C4-2B (cell line): ENCODE measurements around the gene FAM13A.
A peak's percentile ranks its signal among the peaks of the same experiment; 100 is the strongest.

Experiments
- H3K27ac ChIP-seq: fragments of 450-650 bp; 2 replicates; pipeline ENCODE4 v1.5.1; 2017
- ZFX ChIP-seq: fragments of 450-650 bp; IDR thresholded peaks from 2 replicates; pipeline ENCODE4 v1.6.1; 2017
- TF ChIP-seq, protein P1 (sequence below): fragments of 450-650 bp; conservative IDR thresholded peaks from 2 replicates; pipeline ENCODE4 v1.5.1; 2017; ENCODE audit warnings: mild to moderate bottlenecking

The FAM13A gene

DNA sequence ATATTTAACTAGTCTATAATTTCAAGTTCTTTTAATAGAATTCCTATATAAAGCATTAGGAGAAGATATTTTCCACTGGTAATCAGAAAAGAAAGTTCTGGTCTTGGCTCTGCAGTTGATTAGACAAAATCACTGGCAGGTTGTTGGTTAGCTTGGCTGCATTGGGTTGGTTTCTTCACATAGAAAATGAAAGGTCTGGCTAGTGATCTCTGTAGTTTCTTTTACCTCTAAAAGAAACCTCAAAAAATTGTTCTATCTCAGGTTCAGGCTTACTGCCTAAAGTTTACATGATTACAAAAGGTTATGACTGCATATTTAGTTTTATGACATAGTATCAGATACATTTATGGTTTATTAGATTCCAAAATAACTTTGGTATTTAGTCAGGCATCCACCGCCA lies 263.5 kb downstream of the FAM13A start:
- TF ChIP-seq, protein P1, sequence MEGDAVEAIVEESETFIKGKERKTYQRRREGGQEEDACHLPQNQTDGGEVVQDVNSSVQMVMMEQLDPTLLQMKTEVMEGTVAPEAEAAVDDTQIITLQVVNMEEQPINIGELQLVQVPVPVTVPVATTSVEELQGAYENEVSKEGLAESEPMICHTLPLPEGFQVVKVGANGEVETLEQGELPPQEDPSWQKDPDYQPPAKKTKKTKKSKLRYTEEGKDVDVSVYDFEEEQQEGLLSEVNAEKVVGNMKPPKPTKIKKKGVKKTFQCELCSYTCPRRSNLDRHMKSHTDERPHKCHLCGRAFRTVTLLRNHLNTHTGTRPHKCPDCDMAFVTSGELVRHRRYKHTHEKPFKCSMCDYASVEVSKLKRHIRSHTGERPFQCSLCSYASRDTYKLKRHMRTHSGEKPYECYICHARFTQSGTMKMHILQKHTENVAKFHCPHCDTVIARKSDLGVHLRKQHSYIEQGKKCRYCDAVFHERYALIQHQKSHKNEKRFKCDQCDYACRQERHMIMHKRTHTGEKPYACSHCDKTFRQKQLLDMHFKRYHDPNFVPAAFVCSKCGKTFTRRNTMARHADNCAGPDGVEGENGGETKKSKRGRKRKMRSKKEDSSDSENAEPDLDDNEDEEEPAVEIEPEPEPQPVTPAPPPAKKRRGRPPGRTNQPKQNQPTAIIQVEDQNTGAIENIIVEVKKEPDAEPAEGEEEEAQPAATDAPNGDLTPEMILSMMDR: no peak
- H3K27ac ChIP-seq: no peak overlapping the region

DNA sequence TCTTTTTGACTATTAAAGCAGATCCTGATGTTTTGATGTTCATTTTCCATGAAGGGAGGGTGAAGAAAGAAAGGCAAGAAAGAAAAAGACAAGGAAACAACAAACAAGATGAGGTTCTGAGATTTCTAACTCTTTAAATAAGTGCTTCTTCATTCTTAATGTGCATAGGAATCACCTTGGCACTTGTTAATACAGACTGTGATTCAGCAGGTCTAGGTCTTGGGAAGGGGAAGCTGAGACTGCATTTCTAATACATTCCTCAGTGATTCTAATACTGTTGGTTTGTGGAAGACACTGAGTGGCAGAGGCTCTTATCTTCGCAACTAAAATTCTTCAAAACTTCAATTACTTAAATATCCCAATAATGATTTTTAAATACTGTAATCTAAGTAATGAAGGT lies 264.2 kb downstream of the FAM13A start:
- H3K27ac ChIP-seq: no peak overlapping the region
- TF ChIP-seq, protein P1: no peak
- no peak for TF ChIP-seq ZFX

DNA sequence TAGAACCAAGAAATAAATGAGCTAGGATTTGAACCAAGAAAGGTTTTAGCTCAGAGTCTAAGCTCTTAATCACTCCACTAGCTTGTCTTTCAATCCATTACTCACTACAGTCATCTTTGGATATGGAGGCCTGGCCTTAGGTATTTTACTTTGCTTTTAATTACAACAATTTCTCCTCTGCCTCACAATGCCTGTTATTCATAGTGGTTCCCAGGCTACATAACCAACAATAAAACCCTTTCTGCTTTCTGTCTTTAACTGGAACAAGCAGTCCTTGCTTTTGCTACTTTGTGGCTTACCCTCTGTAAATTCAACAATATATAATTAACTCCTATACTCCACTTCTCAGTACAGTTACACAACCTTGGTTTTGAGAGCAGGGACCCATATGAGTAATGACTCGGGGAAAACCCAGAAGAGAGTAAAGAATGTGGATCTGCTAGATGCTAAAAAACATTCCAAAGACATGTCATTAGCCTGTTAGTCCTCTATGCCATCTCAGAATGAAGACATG lies 264.7 kb downstream of the FAM13A start:
- no peak for TF ChIP-seq ZFX
- TF ChIP-seq, protein P1: no peak
- H3K27ac ChIP-seq: no peak overlapping the region

- no peak overlapping the region for H3K27ac ChIP-seq
- TF ChIP-seq ZFX: no peak
- TF ChIP-seq, protein P1: peak; percentile 44
Measured at GRCh38 chr4:88791274-88791673, 265.7 kb downstream of the FAM13A start.

DNA sequence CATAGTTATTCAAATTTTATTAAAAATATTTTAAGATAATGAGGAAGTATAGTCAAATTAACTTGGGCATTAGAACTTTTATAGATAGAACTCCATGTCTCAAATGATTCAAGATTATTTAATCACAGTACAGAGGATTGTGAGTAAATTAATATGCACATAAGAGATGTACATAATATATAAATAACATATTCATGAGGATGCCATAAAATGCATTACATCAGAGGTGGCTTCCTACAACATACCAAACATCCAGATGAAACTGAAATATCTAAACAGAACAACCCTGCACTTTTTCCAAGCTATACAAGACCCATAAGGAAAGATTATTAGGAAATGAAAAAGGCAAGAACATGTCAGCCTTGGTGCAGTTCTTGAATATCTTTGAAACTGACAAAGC lies 268.1 kb downstream of the FAM13A start:
- TF ChIP-seq, protein P1: no peak
- no peak for TF ChIP-seq ZFX
- H3K27ac ChIP-seq: no peak overlapping the region

DNA sequence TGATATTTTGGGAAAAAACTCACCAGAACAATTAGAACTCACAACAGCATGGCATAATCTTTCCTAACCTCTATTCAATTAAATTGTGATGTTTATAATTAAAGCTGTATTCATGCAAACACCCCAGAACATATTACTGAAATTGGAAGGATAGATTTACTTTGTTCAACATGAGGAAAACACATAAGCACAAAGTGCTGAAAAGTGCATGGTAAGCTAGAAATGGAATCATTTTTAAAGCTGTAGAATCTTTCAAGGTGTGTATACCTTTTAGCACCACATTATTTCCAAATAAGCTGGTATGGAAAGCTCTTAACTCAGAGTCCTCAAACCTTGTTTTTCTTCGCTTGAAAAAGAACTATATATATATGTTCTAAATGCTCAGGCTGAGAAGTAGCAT lies 268.6 kb downstream of the FAM13A start:
- TF ChIP-seq ZFX: no peak
- TF ChIP-seq, protein P1: no peak
- no peak overlapping the region for H3K27ac ChIP-seq

DNA sequence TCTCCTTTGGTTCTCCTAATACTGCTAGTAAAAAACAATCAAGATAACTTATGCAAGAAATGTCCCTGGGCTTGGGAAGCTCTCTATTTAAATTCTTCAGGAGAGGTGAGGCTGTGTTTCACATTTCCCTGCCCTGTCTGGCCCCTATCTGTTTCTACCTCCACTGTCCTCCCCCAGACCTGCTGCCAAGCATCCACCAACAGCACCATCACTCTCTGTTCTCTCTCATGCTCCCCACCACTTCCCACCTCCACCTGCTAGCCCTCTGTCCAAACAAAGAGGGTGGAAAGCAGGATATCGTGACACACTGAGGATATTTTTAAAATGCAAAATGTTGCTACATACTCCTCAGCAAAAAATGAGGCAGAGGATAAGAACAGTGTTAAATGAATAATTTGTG lies 271.0 kb downstream of the FAM13A start:
- TF ChIP-seq, protein P1: no peak
- no peak for TF ChIP-seq ZFX
- no peak overlapping the region for H3K27ac ChIP-seq
